ENCODE results near the gene CYP2A13. TPM values are rescaled to one million over a fixed set of nuclear protein-coding genes. Genes with fewer than 3 reads are reported as not detected.

Gene CYP2A13
- polyA plus RNA-seq, 1 donor from 2014 or later: not detected

DNA sequence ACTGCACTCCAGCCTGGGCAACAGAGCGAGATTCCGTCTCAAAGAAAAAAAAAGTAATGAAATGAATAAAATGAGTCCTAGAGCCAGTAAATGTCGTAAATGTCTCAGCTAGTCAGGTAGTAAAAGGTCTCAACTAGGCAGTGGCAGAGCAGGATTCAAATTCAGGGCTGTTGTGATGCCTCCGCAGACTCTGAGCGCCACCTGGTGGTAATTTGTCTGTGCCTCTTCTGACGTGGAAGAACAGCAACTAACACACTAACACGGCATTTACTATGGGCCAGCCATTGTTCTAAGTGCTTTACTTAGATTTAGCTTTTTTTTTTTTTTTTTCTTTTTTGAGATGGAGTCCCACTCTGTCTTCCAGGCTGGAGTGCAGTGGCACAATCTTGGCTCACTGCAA is 56.2 kb downstream of the CYP2A13 start:
- no peaks in the 10 kb centered on the region for H3K79me2 ChIP-seq (replicated peaks; ENCODE audit: insufficient read depth, low read length)
- no peaks in the 10 kb centered on the region for H3K27me3 ChIP-seq (ENCODE audit: insufficient read depth, low read depth, low read length)
- no peaks in the 10 kb centered on the region for H3K9me2 ChIP-seq (ENCODE audit: insufficient read depth, low read length)
- H3F3A ChIP-seq (ENCODE audit: insufficient read depth, low read length, poor library complexity, severe bottlenecking): no peaks in the 10 kb centered on the region
- no peaks in the 10 kb centered on the region for H3K36me3 ChIP-seq (ENCODE audit: insufficient read depth, low read length)
- no peak overlapping the region for H3K9ac ChIP-seq (ENCODE audit: low read length)
- H4K20me1 ChIP-seq (ENCODE audit: insufficient read depth): no peaks in the 10 kb centered on the region
- H3K4me2 ChIP-seq (ENCODE audit: low read length): no peak overlapping the region
- H3K4me3 ChIP-seq (ENCODE audit: low read length): no peak overlapping the region
- H3K27ac ChIP-seq (ENCODE audit: low read length): no peak overlapping the region
- no peak overlapping the region for H2AFZ ChIP-seq (ENCODE audit: low read depth, low read length)
- no peaks in the 10 kb centered on the region for H3K9me3 ChIP-seq (ENCODE audit: low read length)
- TF ChIP-seq CTCF (IDR thresholded peaks at IDR 0.05; ENCODE audit: poor library complexity, severe bottlenecking) (peak; percentile 40), POLR2AphosphoS5 (IDR thresholded peaks at IDR 0.05) (no peak), MXI1 (conservative IDR thresholded peaks at IDR 0.05; ENCODE audit: poor library complexity, severe bottlenecking) (no peak), EZH2 (IDR thresholded peaks at IDR 0.05; ENCODE audit: borderline replicate concordance, insufficient read depth, low read length, poor library complexity, severe bottlenecking) (no peak), EP300 (conservative IDR thresholded peaks at IDR 0.05; ENCODE audit: poor library complexity, severe bottlenecking) (no peak), REST (IDR thresholded peaks at IDR 0.05; ENCODE audit: borderline replicate concordance) (no peak), SMC3 (conservative IDR thresholded peaks at IDR 0.05; ENCODE audit: poor library complexity) (peak; percentile 36), TAF1 (IDR thresholded peaks at IDR 0.05; ENCODE audit: low read depth) (no peak), RAD21 (conservative IDR thresholded peaks at IDR 0.05) (peak; percentile 31)

Other genes starting within 250 kb of the CYP2A13 start
- gene CYP2A6, start 238.0 kb upstream of the CYP2A13 start, polyA plus RNA-seq: not detected in 2 replicates
- not detected in 2 replicates for gene CYP2A7, start 206.2 kb upstream of the CYP2A13 start, polyA plus RNA-seq
- not detected in 2 replicates for gene CYP2B6, start 97.2 kb upstream of the CYP2A13 start, polyA plus RNA-seq
- gene CYP2F1, start 26.0 kb downstream of the CYP2A13 start, polyA plus RNA-seq: not detected in 2 replicates
- not detected in 2 replicates for gene CYP2S1, start 104.8 kb downstream of the CYP2A13 start, polyA plus RNA-seq
- gene AXL, start 130.8 kb downstream of the CYP2A13 start, polyA plus RNA-seq: 0.10 TPM in 1 of 2 replicates, not detected in the other
- 34.6 and 38.3 TPM in 2 replicates for gene HNRNPUL1, start 175.9 kb downstream of the CYP2A13 start, polyA plus RNA-seq
- gene CCDC97, start 221.7 kb downstream of the CYP2A13 start, polyA plus RNA-seq: 4.9 and 5.5 TPM in 2 replicates

All from neural cell (in vitro differentiated cells).